Mucosa of stomach (tissue), 1 donor: Measurements from ENCODE around the gene PSME4.
"Not testable (repeated sequence)": the region's sequence is repeated elsewhere in the genome, so short reads cannot be mapped to it uniquely, and the experiment has no call there.

Experiments
- H3K27me3 ChIP-seq: one replicate; pipeline ENCODE4 v1.7.0; 2013; ENCODE audit warnings: mild to moderate bottlenecking, low read length; ENCODE audit not compliant: control insufficient read depth, insufficient read depth
- H3K36me3 ChIP-seq: one replicate; pipeline ENCODE4 v1.7.0; 2013; ENCODE audit warnings: low read length; ENCODE audit not compliant: control insufficient read depth, insufficient read depth
- H3K4me1 ChIP-seq: one replicate; pipeline ENCODE4 v1.7.0; 2013; ENCODE audit warnings: mild to moderate bottlenecking, low read length; ENCODE audit not compliant: control insufficient read depth, insufficient read depth
- H3K4me3 ChIP-seq: one replicate; pipeline ENCODE4 v1.7.0; 2013; ENCODE audit warnings: low read length
- H3K9ac ChIP-seq: one replicate; pipeline ENCODE4 v1.7.0; 2013; ENCODE audit warnings: mild to moderate bottlenecking, low read length, moderate library complexity
- H3K9me3 ChIP-seq: one replicate; pipeline ENCODE4 v1.7.0; 2013; ENCODE audit warnings: mild to moderate bottlenecking, low read length, moderate library complexity; ENCODE audit not compliant: control insufficient read depth
- donor health status: Pancreatic carcinoma.

Gene PSME4

GRCh38 chr2:53994818-53995808, 24.3 kb upstream of the PSME4 start:
- Histone ChIP-seq H3K9ac (no peak overlapping the region), H3K36me3 (no peaks in the 10 kb centered on the region), H3K4me3 (no peak overlapping the region), H3K9me3 (no peaks in the 10 kb centered on the region), H3K27me3 (no peaks in the 10 kb centered on the region), H3K4me1 (no peaks in the 10 kb centered on the region)

GRCh38 chr2:53991948-53992347, 21.2 kb upstream of the PSME4 start:
- Histone ChIP-seq H3K27me3 (no peaks in the 10 kb centered on the region), H3K36me3 (no peaks in the 10 kb centered on the region), H3K4me1 (peaks cover 12% of the 10 kb centered on the region), H3K4me3 (no peak overlapping the region), H3K9ac (no peak overlapping the region), H3K9me3 (no peaks in the 10 kb centered on the region)

- no peak overlapping the region for H3K4me3 ChIP-seq
- no peaks in the 10 kb centered on the region for H3K36me3 ChIP-seq
- no peaks in the 10 kb centered on the region for H3K9me3 ChIP-seq
- no peaks in the 10 kb centered on the region for H3K27me3 ChIP-seq
- peaks cover 16% of the 10 kb centered on the region for H3K4me1 ChIP-seq
- H3K9ac ChIP-seq = no peak overlapping the region
Observed at GRCh38 chr2:53989210-53989862, 18.5 kb upstream of the PSME4 start.

GRCh38 chr2:53987336-53987921, 16.6 kb upstream of the PSME4 start:
- H3K4me3 ChIP-seq = no peak overlapping the region
- no peaks in the 10 kb centered on the region for H3K9me3 ChIP-seq
- no peaks in the 10 kb centered on the region for H3K36me3 ChIP-seq
- peaks cover 16% of the 10 kb centered on the region for H3K4me1 ChIP-seq
- H3K9ac ChIP-seq = no peak overlapping the region
- no peaks in the 10 kb centered on the region for H3K27me3 ChIP-seq

GRCh38 chr2:53985646-53986045, 14.9 kb upstream of the PSME4 start:
- Histone ChIP-seq H3K9ac (no peak overlapping the region), H3K27me3 (no peaks in the 10 kb centered on the region), H3K4me3 (no peak overlapping the region), H3K9me3 (no peaks in the 10 kb centered on the region), H3K4me1 (peaks cover 16% of the 10 kb centered on the region), H3K36me3 (no peaks in the 10 kb centered on the region)

GRCh38 chr2:53969968-53970723, 647 bp downstream of the PSME4 start:
- H3K9ac ChIP-seq = peak overlapping the region; percentile 97
- no peaks in the 10 kb centered on the region for H3K27me3 ChIP-seq
- H3K4me3 ChIP-seq = peak overlapping the region; percentile 97
- peaks cover 12% of the 10 kb centered on the region for H3K4me1 ChIP-seq
- H3K36me3 ChIP-seq = no peaks in the 10 kb centered on the region
- H3K9me3 ChIP-seq = no peaks in the 10 kb centered on the region

- peaks cover 16% of the 10 kb centered on the region for H3K4me1 ChIP-seq
- peak overlapping the region; percentile 97 for H3K4me3 ChIP-seq
- no peaks in the 10 kb centered on the region for H3K9me3 ChIP-seq
- H3K36me3 ChIP-seq = no peaks in the 10 kb centered on the region
- peak overlapping the region; percentile 97 for H3K9ac ChIP-seq
- H3K27me3 ChIP-seq = no peaks in the 10 kb centered on the region
Observed at GRCh38 chr2:53969285-53969967, 1.4 kb downstream of the PSME4 start.

GRCh38 chr2:53964987-53965687, 5.7 kb downstream of the PSME4 start:
- H3K4me1 ChIP-seq = peaks cover 28% of the 10 kb centered on the region
- H3K36me3 ChIP-seq = no peaks in the 10 kb centered on the region
- H3K27me3 ChIP-seq = no peaks in the 10 kb centered on the region
- no peak overlapping the region for H3K4me3 ChIP-seq
- H3K9me3 ChIP-seq = no peaks in the 10 kb centered on the region
- no peak overlapping the region for H3K9ac ChIP-seq

- Histone ChIP-seq H3K27me3 (no peaks in the 10 kb centered on the region), H3K4me3 (no peak overlapping the region), H3K4me1 (peaks cover 28% of the 10 kb centered on the region), H3K9ac (no peak overlapping the region), H3K36me3 (no peaks in the 10 kb centered on the region), H3K9me3 (no peaks in the 10 kb centered on the region)
Observed at GRCh38 chr2:53964257-53964952, 6.4 kb downstream of the PSME4 start.

GRCh38 chr2:53961478-53962216, 9.1 kb downstream of the PSME4 start:
- H3K4me1 ChIP-seq = peaks cover 18% of the 10 kb centered on the region
- peak overlapping the region; percentile 46 for H3K9ac ChIP-seq
- H3K36me3 ChIP-seq, H3K4me3 ChIP-seq, H3K9me3 ChIP-seq, H3K27me3 ChIP-seq: not testable (repeated sequence)
